ENCODE measurements around the gene CCDC141. TPM values are rescaled to one million over a fixed set of nuclear protein-coding genes. Genes with fewer than 3 reads are reported as not detected.

Gene CCDC141
- total RNA-seq, 4 donors from 2014 or later = 1.6 to 10.3 (median 5.3) TPM

DNA sequence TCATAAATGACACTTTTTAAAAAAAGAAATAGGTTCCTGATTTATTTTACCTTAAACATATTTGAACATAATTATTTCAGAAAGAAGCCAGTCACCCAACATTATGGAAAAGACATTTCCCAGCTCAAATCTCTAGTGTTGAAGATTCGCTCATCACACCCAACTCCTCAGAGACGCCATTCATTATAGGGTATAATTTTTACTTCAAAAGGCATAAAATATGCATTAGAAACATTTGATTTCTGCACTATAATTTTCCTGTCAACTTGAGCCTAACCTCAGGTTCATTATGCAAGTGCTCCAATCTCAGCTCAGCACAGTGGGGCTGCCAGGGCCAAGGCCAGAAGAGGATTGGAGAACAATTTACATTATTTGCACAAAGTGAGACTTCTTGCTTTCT is 183.9 kb downstream of the CCDC141 start:
- TF ChIP-seq EP300 (IDR thresholded peaks at IDR 0.05) = no peak
- no peak for TF ChIP-seq POLR2A (IDR thresholded peaks at IDR 0.05)
- TF ChIP-seq, protein P1, sequence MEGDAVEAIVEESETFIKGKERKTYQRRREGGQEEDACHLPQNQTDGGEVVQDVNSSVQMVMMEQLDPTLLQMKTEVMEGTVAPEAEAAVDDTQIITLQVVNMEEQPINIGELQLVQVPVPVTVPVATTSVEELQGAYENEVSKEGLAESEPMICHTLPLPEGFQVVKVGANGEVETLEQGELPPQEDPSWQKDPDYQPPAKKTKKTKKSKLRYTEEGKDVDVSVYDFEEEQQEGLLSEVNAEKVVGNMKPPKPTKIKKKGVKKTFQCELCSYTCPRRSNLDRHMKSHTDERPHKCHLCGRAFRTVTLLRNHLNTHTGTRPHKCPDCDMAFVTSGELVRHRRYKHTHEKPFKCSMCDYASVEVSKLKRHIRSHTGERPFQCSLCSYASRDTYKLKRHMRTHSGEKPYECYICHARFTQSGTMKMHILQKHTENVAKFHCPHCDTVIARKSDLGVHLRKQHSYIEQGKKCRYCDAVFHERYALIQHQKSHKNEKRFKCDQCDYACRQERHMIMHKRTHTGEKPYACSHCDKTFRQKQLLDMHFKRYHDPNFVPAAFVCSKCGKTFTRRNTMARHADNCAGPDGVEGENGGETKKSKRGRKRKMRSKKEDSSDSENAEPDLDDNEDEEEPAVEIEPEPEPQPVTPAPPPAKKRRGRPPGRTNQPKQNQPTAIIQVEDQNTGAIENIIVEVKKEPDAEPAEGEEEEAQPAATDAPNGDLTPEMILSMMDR (IDR thresholded peaks at IDR 0.05) = no peak
- TF ChIP-seq POLR2AphosphoS5 (IDR thresholded peaks at IDR 0.05) = no peak
- Histone ChIP-seq H3K36me3 (no peaks in the 10 kb centered on the region), H3K27ac (no peak overlapping the region)

DNA sequence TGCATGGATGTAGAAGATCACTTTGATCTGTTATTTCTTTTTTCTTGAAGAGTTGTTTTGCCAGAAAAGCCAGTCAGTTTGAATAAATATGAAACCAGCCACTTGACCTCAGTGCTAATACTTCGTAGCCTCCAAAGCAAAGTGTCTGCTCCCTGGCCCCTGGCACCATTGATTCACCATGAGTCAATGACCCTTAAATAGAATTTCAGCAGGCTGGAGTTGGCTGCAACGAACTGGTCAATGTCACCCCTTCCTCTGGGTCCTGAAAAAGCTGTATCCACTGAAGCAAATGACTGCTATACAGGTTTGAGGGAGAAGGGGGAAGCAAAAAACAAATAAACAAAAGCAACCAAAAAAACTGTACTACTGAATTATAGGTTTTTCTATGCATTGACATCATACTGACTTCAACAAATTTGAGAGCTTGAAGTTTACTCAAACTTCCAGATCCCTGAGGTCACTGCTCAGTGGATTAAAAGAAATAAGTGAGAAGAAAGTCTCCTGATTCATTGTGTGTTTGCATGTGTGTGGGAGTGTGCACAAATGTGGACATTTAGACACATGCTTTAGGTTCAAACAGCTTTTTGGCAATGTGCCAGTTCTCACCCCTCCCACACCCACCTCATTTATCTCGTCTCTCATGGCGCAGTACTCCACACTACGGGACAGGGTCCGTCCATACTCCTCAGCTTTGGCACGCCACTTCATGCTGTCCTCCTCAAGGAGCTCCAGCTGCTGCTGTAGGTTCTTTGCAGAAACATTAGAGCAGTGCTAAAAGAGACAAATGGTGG is 184.6 kb downstream of the CCDC141 start:
- Histone ChIP-seq H3K27ac (no peak overlapping the region), H3K9me3 (no peaks in the 10 kb centered on the region), H3K4me3 (no peak overlapping the region), H3K4me1 (peaks cover 3 to 44% (median 9%) of the 10 kb centered on the region in 3 donors), H3K27me3 (no peaks in the 10 kb centered on the region), H3K36me3 (no peaks in the 10 kb centered on the region)
- no peak for TF ChIP-seq POLR2A (IDR thresholded peaks at IDR 0.05)
- TF ChIP-seq POLR2AphosphoS5 (IDR thresholded peaks at IDR 0.05) = no peak
- TF ChIP-seq EP300 (IDR thresholded peaks at IDR 0.05) = no peak
- TF ChIP-seq, protein P1 (IDR thresholded peaks at IDR 0.05) = no peak
- ATAC-seq = no peak
- WGBS, 2 donors (ENCODE audit: low coverage in 1 of 2) = 17 to 55% methylated on average over 1 to 7 of the region's 7 CpGs

More for the DNA sequence above, 183.9 kb downstream of the CCDC141 start:
- WGBS, 2 donors (ENCODE audit: low coverage in 1 of 2) = 80 to 95% methylated on average over 2 of the region's 2 CpGs
- Histone ChIP-seq H3K4me1 (peaks cover 3 to 44% (median 9%) of the 10 kb centered on the region in 3 donors), H3K9me3 (no peaks in the 10 kb centered on the region), H3K4me3 (no peak overlapping the region), H3K27me3 (no peaks in the 10 kb centered on the region)
- ATAC-seq = no peak

DNA sequence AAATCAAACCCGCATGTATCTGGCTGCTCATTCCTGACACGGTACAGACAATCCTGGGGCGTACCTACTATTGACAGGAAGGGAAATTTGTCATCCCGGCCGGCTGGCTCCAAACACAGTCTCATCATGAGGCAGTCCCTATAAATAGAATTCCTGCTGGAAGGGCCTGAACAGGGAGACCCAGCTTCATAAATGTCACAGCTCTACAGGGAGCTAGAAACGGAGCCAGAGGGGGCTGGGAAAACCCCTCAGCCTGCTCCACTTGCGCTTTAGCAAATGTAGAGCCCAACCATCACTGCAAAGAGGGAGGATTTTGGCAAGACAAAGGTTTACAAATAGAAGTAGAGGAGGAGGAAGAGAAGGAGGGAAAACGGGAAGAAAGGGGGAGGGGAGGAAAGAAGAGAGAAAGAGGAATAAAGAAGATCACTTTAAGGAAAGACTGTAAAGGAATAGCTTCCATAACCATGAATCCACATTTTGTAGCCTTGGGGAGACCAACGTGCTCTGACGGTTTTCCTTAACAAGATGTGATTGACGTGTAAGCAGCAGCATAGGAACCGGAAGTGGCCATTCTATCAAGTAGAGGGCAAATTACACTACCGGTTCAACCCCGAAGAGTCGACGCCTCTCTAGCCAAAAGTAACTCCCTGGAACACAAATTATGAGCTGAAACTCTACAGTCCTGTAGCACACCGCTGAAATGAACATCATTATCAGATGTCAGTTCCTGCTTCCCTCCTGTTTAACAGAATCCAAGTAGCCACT is 185.9 kb downstream of the CCDC141 start:
- peak; percentile 77 for ATAC-seq
- Histone ChIP-seq H3K36me3 (no peaks in the 10 kb centered on the region), H3K4me1 (peaks cover 8 to 57% (median 14%) of the 10 kb centered on the region in 3 donors), H3K27ac (peak overlapping the region; percentile 62 to 73 (median 70)), H3K9me3 (no peaks in the 10 kb centered on the region), H3K4me3 (peak overlapping the region in 1 of 2 donors; percentile 18), H3K27me3 (no peaks in the 10 kb centered on the region)
- 42 to 45% methylated on average over 9 to 16 of the region's 17 CpGs for WGBS, 2 donors (ENCODE audit: low coverage in 1 of 2)
- no peak for TF ChIP-seq POLR2A (IDR thresholded peaks at IDR 0.05)
- no peak for TF ChIP-seq POLR2AphosphoS5 (IDR thresholded peaks at IDR 0.05)
- no peak for TF ChIP-seq EP300 (IDR thresholded peaks at IDR 0.05)
- TF ChIP-seq, protein P1 (IDR thresholded peaks at IDR 0.05) = no peak

DNA sequence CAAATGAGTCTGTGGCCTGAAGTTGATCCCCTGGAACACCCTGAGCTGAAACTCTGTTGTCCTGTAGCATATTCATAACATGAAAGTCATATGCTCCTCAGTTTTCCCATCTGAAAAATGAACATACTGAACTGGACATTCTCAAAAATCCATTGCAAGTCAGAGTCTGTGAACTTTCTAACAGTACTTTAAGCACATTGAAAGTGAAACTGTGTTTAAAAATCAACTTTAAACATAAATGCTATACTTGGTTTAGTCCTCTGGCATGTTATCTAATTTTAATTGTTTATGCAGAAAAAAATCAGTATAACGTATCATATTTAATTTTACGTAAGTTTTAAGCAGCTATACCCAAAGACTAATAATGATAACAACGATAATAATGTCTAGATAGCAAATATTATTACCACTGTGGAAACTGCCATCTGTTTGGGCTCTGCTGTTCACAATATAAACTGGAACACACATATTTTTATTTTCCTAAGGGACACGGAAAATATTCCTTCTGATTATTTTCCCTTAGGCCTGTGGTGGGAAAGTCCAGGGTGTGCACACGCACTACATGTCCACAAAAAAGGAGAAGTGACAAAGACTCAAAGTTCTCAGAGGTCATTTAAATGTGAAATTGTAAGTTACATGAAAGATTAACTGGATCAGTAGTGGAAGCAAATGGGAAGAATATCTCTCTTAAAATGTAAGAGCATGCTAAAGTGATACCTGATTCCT is 186.6 kb downstream of the CCDC141 start:
- Histone ChIP-seq H3K27me3 (no peaks in the 10 kb centered on the region), H3K36me3 (no peaks in the 10 kb centered on the region), H3K4me3 (peak overlapping the region in 1 of 2 donors; percentile 18), H3K9me3 (no peaks in the 10 kb centered on the region), H3K27ac (peak overlapping the region; percentile 50 to 73 (median 70)), H3K4me1 (peaks cover 8 to 63% (median 14%) of the 10 kb centered on the region in 3 donors)
- 8 to 16% methylated on average over 5 of the region's 5 CpGs for WGBS, 2 donors (ENCODE audit: low coverage in 1 of 2)
- ATAC-seq = no peak
- TF ChIP-seq, protein P1 (IDR thresholded peaks at IDR 0.05) = no peak
- TF ChIP-seq EP300 (IDR thresholded peaks at IDR 0.05) (no peak), POLR2A (IDR thresholded peaks at IDR 0.05) (no peak), POLR2AphosphoS5 (IDR thresholded peaks at IDR 0.05) (no peak)
